Gastrocnemius medialis (tissue), 4 donors: ENCODE measurements around the gene DPP10. TPM values are rescaled to one million over a fixed set of nuclear protein-coding genes. Genes with fewer than 3 reads are reported as not detected.

Source experiments
- ATAC-seq, 2 donors: fragments of 150-250 bp; one replicate each; pipeline ENCODE4 v1.9.1; 2016
- DNase-seq, 2 donors: peaks; one replicate each; pipeline ENCODE4 v3.0.0-alpha.2; 2019
- H3K27ac ChIP-seq, 4 donors: fragments of 200-600 bp; sonication (generic); 1 replicate in 1 of 4; 2 replicates in 3 of 4; pipeline ENCODE4 v1.5.1; 2016 to 2018; ENCODE audit warnings: mild to moderate bottlenecking in 2 of 4, moderate library complexity in 1 of 4
- H3K27me3 ChIP-seq, 3 donors: fragments of 200-600 bp; sonication (generic) in 2 of 3; 1 replicate in 1 of 3; 2 replicates in 2 of 3; pipeline versions ENCODE4 v1.5.1 to v1.6.0; 2016 to 2019; ENCODE audit warnings: mild to moderate bottlenecking in 1 of 3, moderate library complexity in 1 of 3
- H3K36me3 ChIP-seq, 2 donors: fragments of 200-600 bp; sonication (generic) in 1 of 2; one replicate each; pipeline ENCODE4 v1.5.1; 2017 to 2018
- H3K4me1 ChIP-seq, 2 donors: fragments of 200-600 bp; sonication (generic) in 1 of 2; one replicate each; pipeline ENCODE4 v1.5.1; 2016 to 2017; ENCODE audit warnings: mild to moderate bottlenecking in 2 of 2
- H3K4me3 ChIP-seq, 4 donors: fragments of 200-600 bp; sonication (generic) in 3 of 4; 1 replicate in 1 of 4; 2 replicates in 3 of 4; pipeline ENCODE4 v1.5.1; 2016 to 2019; ENCODE audit warnings: mild to moderate bottlenecking in 2 of 4
- H3K9me3 ChIP-seq, 3 donors: fragments of 200-600 bp; sonication (generic) in 2 of 3; 1 replicate in 1 of 3; 2 replicates in 2 of 3; pipeline ENCODE4 v1.5.1; 2016 to 2019
- POLR2A ChIP-seq, 2 donors: fragments of 450-650 bp; IDR thresholded peaks; one replicate each; pipeline ENCODE4 v1.6.1; 2017; ENCODE audit warnings: antibody characterized with exemption in 2 of 2, mild to moderate bottlenecking in 2 of 2, moderate library complexity in 2 of 2
- in situ Hi-C, 4 donors: fragments of 200-750 bp; cut with MboI; loops; one replicate each; pipeline versions ENCODE4 v1.15.0 to v1.8.0; 2017; ENCODE audit warnings: low sequenced_read_pairs in 4 of 4
- intact Hi-C: fragments of 100-400 bp; cut with DNase I; formaldehyde crosslinking; loops from one replicate; pipeline ENCODE4 v1.15.1; 2023; ENCODE audit warnings: low total_unique reads
- total RNA-seq, 4 donors: library from RNA; depleted of rRNA; stranded (reverse); fragments of >200 nt; gene quantifications; one replicate each; pipeline versions ENCODE4 v1.1.0 to v1.2.3, GENCODE V29; 2016
- TF ChIP-seq, protein P1 (sequence below), 5 experiments: fragments of 450-650 bp in 3 of 5; fragments of 200-600 bp in 2 of 5; sonication (generic) in 2 of 5; IDR thresholded peaks in 4 of 5; conservative IDR thresholded peaks in 1 of 5; 1 replicate in 4 of 5; 2 replicates in 1 of 5; pipeline ENCODE4 v1.5.1; 2016 to 2019; ENCODE audit warnings: antibody characterized with exemption in 5 of 5, mild to moderate bottlenecking in 3 of 5, moderate library complexity in 3 of 5

DPP10 gene
- total RNA-seq, 4 donors from 2014 or later, result not detected

DNA sequence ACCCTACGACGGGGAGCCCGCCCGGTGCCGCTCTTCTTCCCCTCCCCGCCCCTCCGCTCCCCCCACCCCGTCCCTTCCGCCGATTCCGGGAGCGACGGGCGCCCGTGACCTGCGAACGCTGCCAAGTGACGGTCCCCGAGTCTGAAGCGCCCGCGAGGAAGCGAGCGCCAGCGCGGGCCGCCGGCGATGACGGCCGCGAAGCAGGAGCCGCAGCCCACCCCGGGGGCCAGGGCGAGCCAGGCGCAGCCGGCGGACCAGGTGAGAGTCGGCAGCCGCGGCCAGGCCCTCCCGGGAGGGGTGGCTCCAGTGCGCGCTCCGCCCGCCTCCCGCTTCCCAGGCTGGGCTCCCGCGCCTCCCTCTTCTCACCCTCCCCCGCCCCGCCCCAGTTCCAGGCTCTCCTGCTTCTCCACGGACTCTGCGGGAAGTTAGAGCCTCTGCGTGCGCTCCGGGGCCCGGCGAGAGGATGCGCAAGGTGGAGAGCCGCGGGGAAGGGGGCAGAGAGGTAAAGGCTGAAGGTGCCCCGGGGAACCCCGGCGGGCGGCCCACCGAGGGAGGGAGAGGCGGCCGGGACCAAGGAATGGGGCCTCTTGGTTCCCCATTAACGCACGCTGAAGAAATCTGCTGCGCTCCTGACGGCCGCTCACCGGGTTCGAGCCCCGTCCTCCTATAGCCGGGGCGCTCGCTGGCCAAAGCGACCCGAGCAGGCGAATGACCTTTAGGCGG is 719.5 kb downstream of the DPP10 start:
- H3K27me3 ChIP-seq, result peaks cover 10 to 37% (median 26%) of the 10 kb centered on the region in 3 donors
- no peak overlapping the region for H3K27ac ChIP-seq
- no peak for ATAC-seq

GRCh38 chr2:115162494-115163293 is 720.3 kb downstream of the DPP10 start:
- H3K27me3 ChIP-seq, result peaks cover 10 to 37% (median 26%) of the 10 kb centered on the region in 3 donors
- TF ChIP-seq, protein P1, sequence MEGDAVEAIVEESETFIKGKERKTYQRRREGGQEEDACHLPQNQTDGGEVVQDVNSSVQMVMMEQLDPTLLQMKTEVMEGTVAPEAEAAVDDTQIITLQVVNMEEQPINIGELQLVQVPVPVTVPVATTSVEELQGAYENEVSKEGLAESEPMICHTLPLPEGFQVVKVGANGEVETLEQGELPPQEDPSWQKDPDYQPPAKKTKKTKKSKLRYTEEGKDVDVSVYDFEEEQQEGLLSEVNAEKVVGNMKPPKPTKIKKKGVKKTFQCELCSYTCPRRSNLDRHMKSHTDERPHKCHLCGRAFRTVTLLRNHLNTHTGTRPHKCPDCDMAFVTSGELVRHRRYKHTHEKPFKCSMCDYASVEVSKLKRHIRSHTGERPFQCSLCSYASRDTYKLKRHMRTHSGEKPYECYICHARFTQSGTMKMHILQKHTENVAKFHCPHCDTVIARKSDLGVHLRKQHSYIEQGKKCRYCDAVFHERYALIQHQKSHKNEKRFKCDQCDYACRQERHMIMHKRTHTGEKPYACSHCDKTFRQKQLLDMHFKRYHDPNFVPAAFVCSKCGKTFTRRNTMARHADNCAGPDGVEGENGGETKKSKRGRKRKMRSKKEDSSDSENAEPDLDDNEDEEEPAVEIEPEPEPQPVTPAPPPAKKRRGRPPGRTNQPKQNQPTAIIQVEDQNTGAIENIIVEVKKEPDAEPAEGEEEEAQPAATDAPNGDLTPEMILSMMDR (IDR thresholded peaks at IDR 0.05 in 4 of 5, conservative IDR thresholded peaks at IDR 0.05 in 1 of 5), result no peak
- TF ChIP-seq POLR2A (IDR thresholded peaks at IDR 0.05), result no peak
- DNase-seq, result no peak

More for the DNA sequence above, 719.5 kb downstream of the DPP10 start:
- Histone ChIP-seq H3K36me3 (no peaks in the 10 kb centered on the region), H3K9me3 (no peaks in the 10 kb centered on the region), H3K4me3 (no peak overlapping the region), H3K4me1 (no peaks in the 10 kb centered on the region)
- in situ Hi-C loops, result no loop called here
- no peak for DNase-seq
- TF ChIP-seq POLR2A (IDR thresholded peaks at IDR 0.05), result no peak
- TF ChIP-seq, protein P1 (IDR thresholded peaks at IDR 0.05 in 4 of 5, conservative IDR thresholded peaks at IDR 0.05 in 1 of 5), result no peak
- intact Hi-C loops, result no loop called here

GRCh38 chr2:115163572-115163971 is 721.1 kb downstream of the DPP10 start:
- Histone ChIP-seq H3K27me3 (peaks cover 10 to 37% (median 26%) of the 10 kb centered on the region in 3 donors), H3K4me3 (no peak overlapping the region), H3K4me1 (no peaks in the 10 kb centered on the region), H3K9me3 (no peaks in the 10 kb centered on the region), H3K36me3 (no peaks in the 10 kb centered on the region), H3K27ac (no peak overlapping the region)
- TF ChIP-seq POLR2A (IDR thresholded peaks at IDR 0.05), result no peak
- TF ChIP-seq, protein P1 (IDR thresholded peaks at IDR 0.05 in 4 of 5, conservative IDR thresholded peaks at IDR 0.05 in 1 of 5), result no peak
- ATAC-seq, result no peak
- DNase-seq, result no peak
- in situ Hi-C loops, result no loop called here
- intact Hi-C loops, result no loop called here

More at GRCh38 chr2:115162494-115163293, 720.3 kb downstream of the DPP10 start:
- intact Hi-C loops (no loop called here), in situ Hi-C loops (no loop called here)
- no peak overlapping the region for H3K4me3 ChIP-seq
- no peaks in the 10 kb centered on the region for H3K9me3 ChIP-seq
- H3K27ac ChIP-seq, result no peak overlapping the region
- no peak for ATAC-seq
- H3K4me1 ChIP-seq, result no peaks in the 10 kb centered on the region
- no peaks in the 10 kb centered on the region for H3K36me3 ChIP-seq

DNA sequence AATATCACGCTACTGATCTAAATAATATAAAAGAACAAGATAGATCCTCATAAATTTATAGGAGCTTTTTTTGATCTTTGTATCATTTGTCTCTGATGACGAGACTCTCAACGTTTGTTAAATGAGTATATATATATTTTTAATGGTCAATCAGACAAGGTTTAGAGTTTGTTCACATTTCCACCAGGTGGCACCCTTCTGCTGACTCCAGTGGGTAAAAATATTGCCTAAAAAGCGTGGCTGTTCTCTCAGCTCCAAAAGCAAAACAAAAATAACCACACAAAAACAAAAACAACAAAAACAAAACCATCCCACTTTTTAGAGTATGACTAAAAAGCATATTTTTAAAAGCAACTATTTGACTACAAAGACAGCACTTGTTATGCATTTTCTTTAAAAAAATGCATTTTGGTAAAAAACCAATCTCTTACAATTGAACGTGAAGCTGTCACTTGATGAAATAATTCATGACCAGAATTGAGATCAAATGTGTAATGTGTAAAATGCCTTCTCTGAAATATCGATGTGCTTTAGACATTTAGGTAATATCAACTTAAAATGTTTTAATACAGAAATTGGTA is 723.2 kb downstream of the DPP10 start:
- Histone ChIP-seq H3K36me3 (no peaks in the 10 kb centered on the region), H3K27me3 (peaks cover 9 to 35% (median 18%) of the 10 kb centered on the region in 3 donors), H3K9me3 (no peaks in the 10 kb centered on the region), H3K27ac (no peak overlapping the region), H3K4me3 (no peak overlapping the region), H3K4me1 (no peaks in the 10 kb centered on the region)
- no peak for TF ChIP-seq POLR2A (IDR thresholded peaks at IDR 0.05)
- TF ChIP-seq, protein P1 (IDR thresholded peaks at IDR 0.05 in 4 of 5, conservative IDR thresholded peaks at IDR 0.05 in 1 of 5), result no peak
- ATAC-seq, result no peak
- no peak for DNase-seq
- in situ Hi-C loops (no loop called here), intact Hi-C loops (no loop called here)
